SK-N-SH (cell line): ENCODE data around the gene PXK.

Experiments used
- FOSL2 ChIP-seq: IDR thresholded peaks from 2 replicates; pipeline ENCODE4 v1.4.0; 2012; ENCODE audit warnings: low read depth, mild to moderate bottlenecking, moderate library complexity, borderline replicate concordance
- POLR2AphosphoS5 ChIP-seq: IDR thresholded peaks from 2 replicates; pipeline ENCODE4 v1.6.1; 2012; ENCODE audit warnings: low read depth, low read length
- RAD21 ChIP-seq: IDR thresholded peaks from 2 replicates; pipeline ENCODE4 v1.6.1; 2012; ENCODE audit warnings: mild to moderate bottlenecking, low read length
- RCOR1 ChIP-seq: fragments of 150-350 bp; IDR thresholded peaks from 2 replicates; pipeline ENCODE4 v1.6.1; 2017; ENCODE audit warnings: antibody characterized with exemption, low read length
- TF ChIP-seq, protein P1 (sequence below): fragments of 200-600 bp; sonication (generic); IDR thresholded peaks from 2 replicates; pipeline ENCODE4 v1.6.1; 2017; ENCODE audit warnings: antibody characterized with exemption, mild to moderate bottlenecking, moderate library complexity
- TF ChIP-seq, protein P2 (sequence below): IDR thresholded peaks from 2 replicates; pipeline ENCODE4 v1.6.1; 2012; ENCODE audit warnings: mild to moderate bottlenecking, low read depth, low read length, moderate library complexity
- TF ChIP-seq, protein P3 (sequence below): IDR thresholded peaks from 2 replicates; pipeline ENCODE4 v1.4.0; 2012; ENCODE audit warnings: low read depth, borderline replicate concordance

DNA sequence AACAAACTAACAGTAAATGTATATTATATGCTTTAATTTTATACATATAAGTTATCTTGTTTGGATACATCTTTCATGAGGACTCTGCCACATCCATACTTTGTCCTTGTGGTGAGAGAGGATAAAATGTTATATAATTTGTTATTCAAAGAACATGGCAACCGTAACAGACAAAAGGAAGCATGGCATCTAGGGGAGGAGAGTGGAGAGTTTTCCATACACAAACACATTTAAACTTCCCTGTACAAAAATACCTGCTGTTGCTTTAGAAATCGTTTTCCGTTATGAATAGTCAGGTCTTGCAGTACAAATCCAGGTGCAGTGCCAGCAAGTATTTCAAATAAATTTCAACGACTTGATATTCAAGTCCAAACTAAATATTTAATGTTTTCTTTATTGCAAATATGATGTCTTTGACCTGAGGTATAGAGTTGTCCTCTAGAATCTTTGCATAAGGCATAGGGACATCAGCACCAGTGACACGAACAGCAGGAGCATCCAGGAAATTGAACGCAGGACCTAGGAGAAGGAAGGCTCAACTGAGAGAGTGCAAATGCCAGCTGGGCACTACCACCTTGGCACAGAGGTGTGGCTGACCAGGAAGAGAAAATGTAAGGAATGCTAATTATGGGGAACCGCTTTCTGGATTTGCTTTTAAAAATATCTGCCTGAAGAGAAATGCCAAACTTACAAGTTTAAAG, 95.1 kb downstream of the PXK start:
- TF ChIP-seq POLR2AphosphoS5 (no peak), RAD21 (no peak), RCOR1 (no peak), FOSL2 (no peak)
- TF ChIP-seq, protein P1, sequence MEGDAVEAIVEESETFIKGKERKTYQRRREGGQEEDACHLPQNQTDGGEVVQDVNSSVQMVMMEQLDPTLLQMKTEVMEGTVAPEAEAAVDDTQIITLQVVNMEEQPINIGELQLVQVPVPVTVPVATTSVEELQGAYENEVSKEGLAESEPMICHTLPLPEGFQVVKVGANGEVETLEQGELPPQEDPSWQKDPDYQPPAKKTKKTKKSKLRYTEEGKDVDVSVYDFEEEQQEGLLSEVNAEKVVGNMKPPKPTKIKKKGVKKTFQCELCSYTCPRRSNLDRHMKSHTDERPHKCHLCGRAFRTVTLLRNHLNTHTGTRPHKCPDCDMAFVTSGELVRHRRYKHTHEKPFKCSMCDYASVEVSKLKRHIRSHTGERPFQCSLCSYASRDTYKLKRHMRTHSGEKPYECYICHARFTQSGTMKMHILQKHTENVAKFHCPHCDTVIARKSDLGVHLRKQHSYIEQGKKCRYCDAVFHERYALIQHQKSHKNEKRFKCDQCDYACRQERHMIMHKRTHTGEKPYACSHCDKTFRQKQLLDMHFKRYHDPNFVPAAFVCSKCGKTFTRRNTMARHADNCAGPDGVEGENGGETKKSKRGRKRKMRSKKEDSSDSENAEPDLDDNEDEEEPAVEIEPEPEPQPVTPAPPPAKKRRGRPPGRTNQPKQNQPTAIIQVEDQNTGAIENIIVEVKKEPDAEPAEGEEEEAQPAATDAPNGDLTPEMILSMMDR = no peak
- TF ChIP-seq, protein P2, sequence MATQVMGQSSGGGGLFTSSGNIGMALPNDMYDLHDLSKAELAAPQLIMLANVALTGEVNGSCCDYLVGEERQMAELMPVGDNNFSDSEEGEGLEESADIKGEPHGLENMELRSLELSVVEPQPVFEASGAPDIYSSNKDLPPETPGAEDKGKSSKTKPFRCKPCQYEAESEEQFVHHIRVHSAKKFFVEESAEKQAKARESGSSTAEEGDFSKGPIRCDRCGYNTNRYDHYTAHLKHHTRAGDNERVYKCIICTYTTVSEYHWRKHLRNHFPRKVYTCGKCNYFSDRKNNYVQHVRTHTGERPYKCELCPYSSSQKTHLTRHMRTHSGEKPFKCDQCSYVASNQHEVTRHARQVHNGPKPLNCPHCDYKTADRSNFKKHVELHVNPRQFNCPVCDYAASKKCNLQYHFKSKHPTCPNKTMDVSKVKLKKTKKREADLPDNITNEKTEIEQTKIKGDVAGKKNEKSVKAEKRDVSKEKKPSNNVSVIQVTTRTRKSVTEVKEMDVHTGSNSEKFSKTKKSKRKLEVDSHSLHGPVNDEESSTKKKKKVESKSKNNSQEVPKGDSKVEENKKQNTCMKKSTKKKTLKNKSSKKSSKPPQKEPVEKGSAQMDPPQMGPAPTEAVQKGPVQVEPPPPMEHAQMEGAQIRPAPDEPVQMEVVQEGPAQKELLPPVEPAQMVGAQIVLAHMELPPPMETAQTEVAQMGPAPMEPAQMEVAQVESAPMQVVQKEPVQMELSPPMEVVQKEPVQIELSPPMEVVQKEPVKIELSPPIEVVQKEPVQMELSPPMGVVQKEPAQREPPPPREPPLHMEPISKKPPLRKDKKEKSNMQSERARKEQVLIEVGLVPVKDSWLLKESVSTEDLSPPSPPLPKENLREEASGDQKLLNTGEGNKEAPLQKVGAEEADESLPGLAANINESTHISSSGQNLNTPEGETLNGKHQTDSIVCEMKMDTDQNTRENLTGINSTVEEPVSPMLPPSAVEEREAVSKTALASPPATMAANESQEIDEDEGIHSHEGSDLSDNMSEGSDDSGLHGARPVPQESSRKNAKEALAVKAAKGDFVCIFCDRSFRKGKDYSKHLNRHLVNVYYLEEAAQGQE = no peak
- TF ChIP-seq, protein P3, sequence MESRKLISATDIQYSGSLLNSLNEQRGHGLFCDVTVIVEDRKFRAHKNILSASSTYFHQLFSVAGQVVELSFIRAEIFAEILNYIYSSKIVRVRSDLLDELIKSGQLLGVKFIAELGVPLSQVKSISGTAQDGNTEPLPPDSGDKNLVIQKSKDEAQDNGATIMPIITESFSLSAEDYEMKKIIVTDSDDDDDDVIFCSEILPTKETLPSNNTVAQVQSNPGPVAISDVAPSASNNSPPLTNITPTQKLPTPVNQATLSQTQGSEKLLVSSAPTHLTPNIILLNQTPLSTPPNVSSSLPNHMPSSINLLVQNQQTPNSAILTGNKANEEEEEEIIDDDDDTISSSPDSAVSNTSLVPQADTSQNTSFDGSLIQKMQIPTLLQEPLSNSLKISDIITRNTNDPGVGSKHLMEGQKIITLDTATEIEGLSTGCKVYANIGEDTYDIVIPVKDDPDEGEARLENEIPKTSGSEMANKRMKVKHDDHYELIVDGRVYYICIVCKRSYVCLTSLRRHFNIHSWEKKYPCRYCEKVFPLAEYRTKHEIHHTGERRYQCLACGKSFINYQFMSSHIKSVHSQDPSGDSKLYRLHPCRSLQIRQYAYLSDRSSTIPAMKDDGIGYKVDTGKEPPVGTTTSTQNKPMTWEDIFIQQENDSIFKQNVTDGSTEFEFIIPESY = no peak
